Stimulated activated CD8-positive, alpha-beta memory T cell treated with anti-CD3 and anti-CD28 coated beads, Interleukin-7, amount 100 ng/mL, for 48 hours (primary cell): ENCODE results near the gene NEURL1B.

Experiments used
- DNase-seq, 2 donors: peaks; one replicate each; pipeline ENCODE4 v3.0.0-alpha.2; 2020; ENCODE audit warnings: low read depth in 1 of 2; ENCODE audit errors: extremely low read depth in 1 of 2

NEURL1B gene

DNA sequence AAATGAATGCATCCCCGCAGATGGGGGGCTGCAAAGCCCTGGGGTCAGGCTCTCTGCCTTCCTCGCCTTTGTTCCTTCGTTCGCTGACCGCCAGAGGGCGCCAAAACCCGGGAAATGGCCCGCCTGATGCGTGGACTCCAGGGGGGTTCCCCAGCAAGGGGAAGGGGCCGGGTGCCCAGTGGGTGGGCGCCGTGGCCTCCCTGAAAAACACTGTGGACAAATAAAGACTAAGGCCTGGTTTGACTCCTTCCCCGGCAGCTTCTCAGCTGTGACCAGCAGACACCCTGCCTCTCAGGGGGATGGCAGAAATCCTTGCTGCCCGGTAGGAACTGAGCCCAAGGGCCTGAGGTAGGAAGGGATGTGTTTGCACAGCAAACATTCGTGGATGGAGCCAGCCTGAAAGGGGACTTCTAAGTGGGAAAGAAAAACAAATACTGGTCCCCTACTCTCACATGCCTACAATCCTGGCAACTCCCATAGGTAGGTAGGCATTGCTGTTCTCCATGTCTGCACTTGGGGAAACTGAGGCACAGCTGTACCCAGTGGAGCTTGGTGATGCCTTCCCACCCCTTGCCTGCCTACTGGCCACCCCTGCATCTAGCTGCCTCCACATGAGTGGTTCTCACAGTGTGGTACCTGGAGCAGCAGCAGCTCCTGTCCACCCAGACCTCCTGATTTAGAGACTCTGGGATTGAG is 72.2 kb downstream of the NEURL1B start:
- DNase-seq, result peak in 1 of 2 donors; percentile 29

DNA sequence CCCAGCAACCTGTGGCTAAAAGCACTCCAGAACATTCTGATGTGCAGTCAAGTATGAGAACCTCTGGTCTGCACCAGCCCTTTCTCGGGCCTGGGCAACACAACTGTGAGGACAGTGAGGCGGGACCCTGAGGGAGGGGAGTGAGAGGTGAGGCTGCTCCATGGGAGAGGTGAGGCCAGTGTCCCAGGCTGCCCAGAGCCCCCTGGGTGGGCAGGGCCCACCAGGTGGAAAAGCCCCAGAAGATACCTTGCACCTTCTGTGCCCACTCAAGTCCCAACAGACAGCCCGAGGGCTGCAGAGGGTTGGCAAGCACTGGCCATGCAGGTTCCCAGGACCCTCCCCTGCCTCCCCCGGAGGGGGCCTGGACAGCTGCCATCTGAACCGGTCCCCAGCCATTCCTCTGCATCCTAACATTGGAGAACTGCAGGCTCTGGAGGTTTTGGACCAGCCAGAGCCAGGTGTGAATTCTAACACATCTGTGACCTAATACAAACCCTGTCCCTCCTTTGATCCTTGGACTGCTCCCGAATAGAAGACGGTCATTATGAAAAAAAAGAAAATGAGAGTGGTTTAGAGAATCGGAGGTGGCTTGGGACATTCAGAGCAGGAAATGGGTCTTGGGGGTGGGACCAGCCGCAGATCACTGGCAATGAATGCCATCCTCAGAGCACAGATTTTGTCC is 72.9 kb downstream of the NEURL1B start:
- no peak for DNase-seq

DNA sequence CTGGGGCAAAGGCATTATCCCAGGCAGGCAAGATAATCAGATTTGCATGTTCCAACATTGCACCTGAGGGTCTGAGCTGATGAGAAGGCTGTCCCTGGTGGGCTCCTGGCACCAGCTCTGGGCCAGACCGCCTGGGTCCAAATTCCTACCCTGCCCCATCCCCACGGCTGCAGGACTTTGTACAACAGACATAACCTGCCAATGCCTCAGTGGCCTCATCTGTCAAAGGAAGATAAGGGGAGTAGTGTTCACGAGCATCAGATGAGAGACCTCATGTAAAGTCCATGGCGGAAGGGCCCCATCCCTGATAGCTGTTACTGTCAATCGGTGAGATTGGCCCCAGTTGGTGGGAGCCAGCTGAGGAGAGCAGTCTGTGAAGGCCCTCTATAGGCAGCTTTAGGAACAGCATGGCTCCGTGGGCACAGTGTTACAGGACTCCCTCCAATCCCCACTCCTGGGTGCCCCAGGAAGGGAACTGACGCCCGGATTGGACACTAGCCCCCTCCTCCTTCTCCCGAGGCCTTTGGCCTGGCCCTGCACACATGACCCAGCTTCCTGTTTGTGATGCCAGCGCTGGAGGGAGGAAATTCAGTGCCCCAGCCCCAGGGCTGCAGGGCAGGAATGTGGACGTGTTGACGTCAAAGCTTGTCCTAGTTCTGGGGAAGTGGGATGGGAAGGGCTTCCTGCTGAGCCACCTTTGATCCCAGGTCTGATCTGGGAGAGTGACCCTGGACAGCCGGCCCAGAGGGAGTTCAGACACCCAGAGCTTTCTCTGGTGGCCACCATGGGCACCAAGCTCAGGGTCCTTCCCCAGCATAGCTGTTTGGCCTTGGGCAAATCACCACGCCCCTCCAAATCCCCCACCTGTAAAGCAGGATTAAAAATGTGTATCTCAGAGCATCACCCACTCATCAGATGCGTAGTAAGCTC is 73.7 kb downstream of the NEURL1B start:
- DNase-seq, result peak; percentile 21 to 44

DNA sequence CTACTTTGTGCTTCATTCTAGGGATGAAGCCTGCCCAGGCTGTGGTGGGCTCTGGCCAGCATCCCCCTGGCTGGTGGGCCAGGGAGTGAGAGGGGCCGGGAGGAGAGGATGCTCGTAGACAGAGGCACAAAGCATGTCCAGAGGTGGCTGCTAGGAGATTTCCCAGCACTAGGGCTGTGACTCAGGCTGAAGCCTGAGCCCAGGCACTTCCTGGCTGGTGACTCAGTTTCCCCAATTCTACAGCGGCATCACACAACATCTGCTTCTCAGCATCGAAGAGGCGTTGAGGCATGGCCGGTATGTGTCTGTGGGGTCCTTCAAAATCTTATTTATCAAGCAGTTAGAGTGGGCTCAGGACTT is 74.3 kb downstream of the NEURL1B start:
- DNase-seq, result no peak

DNA sequence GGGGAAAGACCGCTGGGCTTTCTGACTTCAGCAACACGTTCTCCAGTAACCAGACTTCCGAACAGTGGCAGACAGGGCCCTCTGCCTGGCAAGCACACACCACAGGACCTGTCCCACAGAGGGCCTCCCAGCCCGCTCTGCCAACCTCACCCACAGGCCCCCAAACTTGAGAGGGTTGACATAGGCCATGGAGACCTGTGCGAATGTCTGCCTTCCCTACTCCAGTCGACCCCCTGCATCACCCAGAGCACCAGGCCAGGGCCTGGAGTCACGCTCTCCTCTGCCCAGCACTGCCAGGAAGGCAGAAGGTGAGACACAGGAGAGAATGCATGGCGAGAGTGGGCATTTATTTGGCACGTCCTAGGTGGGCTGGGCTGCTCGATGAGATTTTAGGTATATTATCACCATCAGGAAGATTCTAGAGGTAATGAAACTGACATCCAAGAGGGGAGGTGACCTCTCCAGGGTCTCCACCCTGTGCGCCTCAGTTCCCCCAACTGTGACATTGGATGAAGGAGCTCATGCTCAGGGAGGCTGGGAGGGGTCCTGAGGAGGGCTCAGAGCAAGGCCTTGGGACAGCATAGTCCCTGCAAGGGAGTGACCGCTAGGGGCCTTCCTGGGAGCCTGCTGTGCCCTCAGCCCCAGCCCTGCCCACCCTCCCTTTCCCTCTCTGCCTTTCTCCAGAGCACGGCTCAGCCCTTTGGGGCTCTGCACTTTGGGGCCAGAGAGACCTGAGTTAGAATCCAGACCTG is 75.0 kb downstream of the NEURL1B start:
- DNase-seq, result no peak

DNA sequence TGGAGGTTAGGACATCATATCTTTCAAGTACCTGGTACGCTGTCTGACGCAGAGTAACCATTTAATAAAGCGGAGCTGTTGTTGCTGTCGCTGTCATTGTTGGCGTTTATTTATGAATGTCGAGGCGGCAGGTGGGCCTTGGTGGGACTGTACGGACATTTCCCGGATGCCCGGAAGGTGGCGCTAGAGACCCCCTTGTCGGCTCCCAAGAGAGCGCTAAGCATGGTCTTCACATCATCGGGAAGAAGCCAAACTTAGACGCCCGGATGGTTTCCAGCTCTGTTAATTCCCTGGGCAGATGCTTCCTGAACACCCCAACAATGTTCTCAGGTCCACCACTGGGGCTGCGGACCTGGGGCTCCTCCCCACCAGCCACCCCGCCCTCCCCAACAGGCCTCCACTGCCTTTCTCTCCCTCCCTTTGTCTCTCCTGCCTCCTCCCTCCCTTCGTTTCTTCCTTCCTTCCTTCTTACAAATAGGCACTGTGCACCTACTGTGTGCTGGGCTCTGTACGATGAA is 75.8 kb downstream of the NEURL1B start:
- DNase-seq, result peak; percentile 59 to 65

- no peak for DNase-seq
Observed at GRCh38 chr5:172717481-172718195, 76.6 kb downstream of the NEURL1B start.

DNA sequence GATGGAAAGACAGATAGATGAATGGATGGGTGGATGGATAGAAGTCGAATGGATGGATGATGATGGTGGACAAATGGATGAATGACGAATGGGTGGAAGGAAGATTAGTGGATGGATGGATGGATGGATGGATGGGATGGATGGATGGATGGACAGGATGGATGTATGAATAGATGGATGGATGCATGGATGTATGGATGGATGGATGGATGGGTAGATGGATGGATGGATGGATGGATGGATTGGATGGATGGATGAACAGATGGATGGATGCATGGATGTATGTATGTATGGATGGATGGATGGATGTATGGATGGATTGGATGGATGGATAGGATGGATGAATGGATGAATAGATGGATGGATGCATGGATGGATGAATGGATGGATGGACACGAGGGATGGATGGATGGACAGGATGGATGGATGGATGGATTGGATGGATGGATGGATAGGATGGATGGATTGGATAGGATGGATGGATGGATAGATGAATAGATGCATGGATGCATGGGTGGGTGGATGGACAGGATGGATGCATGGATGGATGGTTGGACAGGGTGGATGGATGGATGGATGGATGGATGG is 77.6 kb downstream of the NEURL1B start:
- no peak for DNase-seq

GRCh38 chr5:172719211-172719610 is 78.1 kb downstream of the NEURL1B start:
- no peak for DNase-seq

DNA sequence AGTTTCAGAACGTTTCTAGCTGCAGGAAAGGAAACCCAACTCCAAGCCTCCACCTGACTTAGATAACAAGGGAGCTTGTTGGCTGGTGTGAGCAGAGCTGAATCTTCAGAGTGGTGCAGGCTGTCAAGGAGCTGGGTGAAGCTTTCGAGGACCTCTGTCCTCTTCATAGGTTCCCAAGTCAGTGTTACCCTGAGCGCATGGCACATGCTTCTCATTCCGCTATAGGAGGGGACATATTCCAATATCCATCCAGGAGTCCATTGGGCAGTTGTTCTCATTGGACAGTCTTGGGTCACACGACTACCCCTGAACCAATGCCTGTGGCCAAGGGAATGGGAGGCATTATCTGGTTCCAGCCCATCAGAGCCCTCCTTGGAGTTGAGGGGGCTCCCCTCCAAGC is 79.6 kb downstream of the NEURL1B start:
- no peak for DNase-seq

- DNase-seq, result no peak
Observed at GRCh38 chr5:172721455-172722326, 80.6 kb downstream of the NEURL1B start.

GRCh38 chr5:172722327-172722815 is 81.3 kb downstream of the NEURL1B start:
- DNase-seq, result no peak

DNA sequence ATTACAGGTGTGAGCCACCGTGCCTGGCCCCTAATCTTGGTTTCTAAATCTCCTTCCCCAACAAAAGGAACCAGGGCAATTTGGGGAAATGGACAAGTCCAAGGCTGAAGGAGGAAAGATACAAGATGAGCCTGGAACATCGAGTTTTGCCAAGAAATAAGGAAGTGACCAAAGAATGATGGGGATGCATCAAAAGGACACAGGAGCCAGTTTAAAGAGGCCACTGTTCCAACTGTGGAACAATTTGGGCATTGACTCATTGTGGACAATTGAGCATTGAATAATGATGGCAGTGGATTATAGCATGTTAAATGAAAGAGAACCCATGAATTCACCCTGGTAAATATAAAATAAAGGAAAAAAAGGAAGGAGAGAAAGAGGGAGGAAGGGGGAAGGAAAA is 82.4 kb downstream of the NEURL1B start:
- DNase-seq, result no peak

DNA sequence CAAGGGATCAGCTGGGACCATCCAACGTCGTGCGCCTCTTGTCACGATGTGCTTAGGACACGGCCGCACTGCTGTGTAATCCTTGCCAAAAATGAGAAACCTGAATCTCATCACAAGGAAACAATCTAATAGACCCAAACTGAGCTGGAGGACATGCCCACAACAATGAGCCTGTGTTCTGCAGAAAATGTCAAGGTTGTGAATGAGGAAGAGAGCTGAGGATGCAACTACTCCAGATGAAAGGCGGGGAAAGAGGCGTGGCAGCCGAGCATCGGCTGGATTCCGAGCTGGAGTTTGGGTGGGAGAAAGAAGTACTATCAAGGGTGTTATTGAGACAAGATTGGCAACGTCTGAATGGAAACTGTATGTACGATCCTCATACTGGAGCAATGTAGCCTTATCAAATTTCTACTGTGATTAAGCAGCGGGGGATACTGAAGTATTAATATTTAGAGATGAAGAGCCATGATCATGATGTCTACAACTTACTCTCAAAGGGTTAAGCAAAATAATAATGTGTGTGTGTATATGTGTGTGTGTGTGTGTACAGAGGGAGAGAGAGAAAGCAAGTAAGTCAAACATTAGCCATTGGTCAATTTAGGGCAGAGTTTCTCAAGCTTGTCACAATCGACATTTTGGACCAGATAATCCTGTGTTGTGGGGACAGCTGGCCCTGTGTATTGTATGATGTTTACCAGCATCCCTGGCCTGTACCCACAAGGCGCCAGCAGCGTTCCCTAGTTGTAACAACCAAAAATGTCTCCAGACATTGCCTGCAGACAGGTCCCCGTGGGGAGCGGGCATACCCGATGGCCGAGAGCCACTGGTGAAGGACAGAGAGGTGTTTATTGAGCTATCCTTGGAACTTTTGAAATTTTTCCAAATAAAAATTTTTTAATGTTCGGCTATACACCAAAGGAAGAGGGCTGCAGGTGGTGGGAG is 83.5 kb downstream of the NEURL1B start:
- no peak for DNase-seq

GRCh38 chr5:172725273-172725672 is 84.2 kb downstream of the NEURL1B start:
- no peak for DNase-seq

DNA sequence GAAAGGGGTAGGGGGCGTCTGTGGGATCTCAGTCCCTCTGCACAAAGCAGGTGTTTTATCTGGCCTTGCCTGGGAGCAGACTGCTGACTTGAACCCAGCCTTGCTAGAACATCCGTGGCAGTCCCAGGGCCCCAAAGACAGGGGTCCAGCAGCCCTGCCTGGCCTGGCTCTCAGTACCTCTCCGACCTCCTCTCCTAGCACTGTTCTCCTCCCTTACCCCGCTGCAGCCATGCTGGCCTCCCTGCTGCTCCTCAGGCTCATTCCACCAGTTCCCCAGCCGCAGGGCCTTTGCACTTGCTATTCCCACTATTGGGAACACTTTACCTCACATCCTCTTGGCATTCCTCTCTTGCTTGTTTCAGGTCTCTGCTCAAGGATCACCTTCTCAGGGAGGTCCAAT is 84.7 kb downstream of the NEURL1B start:
- no peak for DNase-seq

DNA sequence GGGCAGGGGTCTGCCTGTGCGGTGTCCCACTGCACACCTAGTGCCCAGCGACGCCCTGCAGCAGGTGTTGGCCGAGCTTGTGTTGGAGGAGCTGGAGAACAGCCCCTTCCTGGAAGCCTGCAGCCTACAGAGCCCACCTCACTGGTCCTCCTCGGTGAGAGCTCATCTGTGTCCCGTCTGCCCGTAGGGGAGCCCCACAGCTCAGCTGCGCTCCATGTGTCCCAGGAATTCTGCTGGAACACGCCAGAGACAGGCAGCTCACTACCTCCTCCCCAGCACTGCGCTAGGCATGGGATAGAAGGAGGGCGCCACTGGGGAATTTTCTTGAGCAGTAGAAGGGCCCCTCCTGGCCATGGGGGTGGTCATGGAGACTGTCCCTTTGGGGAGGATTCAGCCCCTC is 85.9 kb downstream of the NEURL1B start:
- no peak for DNase-seq
